OCI-M2 (cell line): Measurements from ENCODE around the gene VASN.

Experiments used
- DNase-seq: peaks from one replicate; lab custom pipeline; 2025; ENCODE audit not compliant: unreplicated experiment; lab: John Stamatoyannopoulos, UW

Gene VASN

GRCh38 chr16:4419402-4419959 is 47.8 kb downstream of the VASN start:
- no peak for DNase-seq

- no peak for DNase-seq
These were observed 49.0 kb downstream of the VASN start for GRCh38 chr16:4420505-4421105.

- peak; percentile 82 for DNase-seq
These were observed 53.9 kb downstream of the VASN start, which contains the start of gene DNAJA3 for GRCh38 chr16:4425378-4426020. Gene DNAJA3, plus strand, starts transcription at chr16:4425868. Its CDS starts 14 bp downstream, at chr16:4425882.

GRCh38 chr16:4426021-4426684 is 54.5 kb downstream of the VASN start:
- no peak for DNase-seq

GRCh38 chr16:4426722-4427372 is 55.2 kb downstream of the VASN start:
- DNase-seq = no peak

GRCh38 chr16:4428500-4428899 is 56.9 kb downstream of the VASN start:
- DNase-seq = no peak

GRCh38 chr16:4431023-4431422 is 59.4 kb downstream of the VASN start:
- DNase-seq = no peak
